WTC11 (cell line): ENCODE data around the gene THSD7B. TPM values are rescaled to one million over a fixed set of nuclear protein-coding genes. Genes with fewer than 3 reads are reported as not detected.
"Not testable (repeated sequence)": the region's sequence is repeated elsewhere in the genome, so short reads cannot be mapped to it uniquely, and the experiment has no call there.

Experiments used
- ATAC-seq: fragments of 200-7000 bp; cut with Tn5 transposase; 2 replicates; pipeline ENCODE4 v1.10.0; 2021; ENCODE audit warnings: mild to moderate bottlenecking, moderate library complexity
- CTCF ChIA-PET: fragments of 300-600 bp; sonication (Branson Sonifier 250); formaldehyde crosslinking; loops from one replicate; lab custom pipeline; 2021; ENCODE audit warnings: antibody characterized with exemption; lab: Charles Lee
- POLR2A ChIA-PET: fragments of 350-600 bp; sonication (Branson Sonifier 250); formaldehyde crosslinking; loops from one replicate; lab custom pipeline; 2021; ENCODE audit warnings: antibody characterized with exemption; lab: Charles Lee
- DNase-seq: peaks from one replicate; pipeline ENCODE4 v3.0.0; 2021; ENCODE audit warnings: low spot score
- H3K27ac Mint-ChIP-seq: 2 replicates; pipeline ENCODE4 v1.8.0; 2021; ENCODE audit warnings: mixed read lengths
- H3K27me3 Mint-ChIP-seq: 2 replicates; pipeline ENCODE4 v1.8.0; 2021; ENCODE audit warnings: low read depth, mild to moderate bottlenecking, moderate library complexity, mixed read lengths
- H3K36me3 Mint-ChIP-seq: 2 replicates; pipeline ENCODE4 v1.8.0; 2021; ENCODE audit warnings: mixed read lengths
- H3K4me1 Mint-ChIP-seq: 2 replicates; pipeline ENCODE4 v1.8.0; 2022; ENCODE audit warnings: mixed read lengths
- H3K4me3 Mint-ChIP-seq: 2 replicates; pipeline ENCODE4 v1.8.0; 2021; ENCODE audit warnings: mild to moderate bottlenecking, moderate library complexity, mixed read lengths
- H3K9me3 Mint-ChIP-seq: 2 replicates; pipeline ENCODE4 v1.8.0; 2021; ENCODE audit warnings: mixed read lengths
- ELF4 ChIP-seq: sonication (generic); formaldehyde crosslinking; IDR thresholded peaks from 2 replicates; pipeline ENCODE4 v1.8.1; 2022; ENCODE audit warnings: low read depth, mild to moderate bottlenecking, moderate library complexity, missing genetic modification reagents
- GRHL2 ChIP-seq: fragments of 250-450 bp; sonication (Bioruptor Pico); IDR thresholded peaks from 2 replicates; pipeline ENCODE4 v1.8.0; 2022; ENCODE audit warnings: mild to moderate bottlenecking, moderate library complexity; ENCODE audit not compliant: insufficient replicate concordance, severe bottlenecking
- GTF2I ChIP-seq: fragments of 250-450 bp; sonication (Bioruptor Pico); conservative IDR thresholded peaks from 2 replicates; pipeline ENCODE4 v1.4.0; 2021; ENCODE audit warnings: mild to moderate bottlenecking
- OVOL2 ChIP-seq: fragments of 250-450 bp; sonication (Bioruptor Pico); IDR thresholded peaks from 2 replicates; pipeline ENCODE4 v1.9.0; 2021; ENCODE audit warnings: mild to moderate bottlenecking, borderline replicate concordance
- PRRX2 ChIP-seq: fragments of 250-450 bp; sonication (Bioruptor Pico); IDR thresholded peaks from 2 replicates; pipeline ENCODE4 v1.8.0; 2021; ENCODE audit warnings: mild to moderate bottlenecking
- SOX15 ChIP-seq: fragments of 250-450 bp; sonication (Bioruptor Pico); IDR thresholded peaks from 2 replicates; pipeline ENCODE4 v1.9.0; 2021; ENCODE audit warnings: mild to moderate bottlenecking
- ZBTB21 ChIP-seq: sonication (generic); formaldehyde crosslinking; IDR thresholded peaks from 2 replicates; pipeline ENCODE4 v1.8.1; 2023; ENCODE audit warnings: mild to moderate bottlenecking, missing genetic modification reagents, borderline replicate concordance
- ZNF121 ChIP-seq: sonication (generic); formaldehyde crosslinking; IDR thresholded peaks from 2 replicates; pipeline ENCODE4 v1.8.0; 2023; ENCODE audit warnings: missing genetic modification reagents
- ZNF396 ChIP-seq: fragments of 250-450 bp; sonication (Bioruptor Pico); IDR thresholded peaks from 2 replicates; pipeline ENCODE4 v1.8.0; 2021; ENCODE audit warnings: mild to moderate bottlenecking, moderate library complexity, borderline replicate concordance
- ZNF416 ChIP-seq: fragments of 250-450 bp; sonication (Bioruptor Pico); IDR thresholded peaks from 2 replicates; pipeline ENCODE4 v1.9.0; 2021; ENCODE audit warnings: mild to moderate bottlenecking, inconsistent platforms
- total RNA-seq: library from RNA; stranded (reverse); gene quantifications from 3 replicates; pipeline ENCODE4 v1.2.3, GENCODE V29; 2021
- TF ChIP-seq, protein P1 (sequence below): fragments of 250-450 bp; sonication (Bioruptor Pico); conservative IDR thresholded peaks from 2 replicates; pipeline ENCODE4 v1.9.0; 2021; ENCODE audit warnings: mild to moderate bottlenecking
- TF ChIP-seq, protein P2 (sequence below): sonication (generic); formaldehyde crosslinking; IDR thresholded peaks from 2 replicates; pipeline ENCODE4 v1.8.1; 2023; ENCODE audit warnings: mild to moderate bottlenecking, moderate library complexity, missing genetic modification reagents
- TF ChIP-seq, protein P3 (sequence below): sonication (generic); formaldehyde crosslinking; IDR thresholded peaks from 2 replicates; pipeline ENCODE4 v1.8.1; 2022; ENCODE audit warnings: mild to moderate bottlenecking, missing genetic modification reagents, moderate library complexity, borderline replicate concordance
- TF ChIP-seq, protein P4 (sequence below): sonication (generic); formaldehyde crosslinking; IDR thresholded peaks from 2 replicates; pipeline ENCODE4 v1.8.1; 2022; ENCODE audit warnings: mild to moderate bottlenecking, moderate library complexity, missing genetic modification reagents
- TF ChIP-seq, protein P5 (sequence below): fragments of 250-450 bp; sonication (Bioruptor Pico); IDR thresholded peaks from 2 replicates; pipeline ENCODE4 v2.1.2; 2022; ENCODE audit warnings: mild to moderate bottlenecking, moderate library complexity
- TF ChIP-seq, protein P6 (sequence below): fragments of 250-450 bp; sonication (Bioruptor Pico); IDR thresholded peaks from 2 replicates; pipeline ENCODE4 v1.9.0; 2021; ENCODE audit warnings: moderate library complexity, mild to moderate bottlenecking, inconsistent platforms, borderline replicate concordance
- TF ChIP-seq, protein P7 (sequence below): fragments of 250-450 bp; sonication (Bioruptor Pico); IDR thresholded peaks from 2 replicates; pipeline ENCODE4 v1.8.0; 2021; ENCODE audit warnings: mild to moderate bottlenecking
- TF ChIP-seq, protein P8 (sequence below): sonication (generic); formaldehyde crosslinking; conservative IDR thresholded peaks from 2 replicates; pipeline ENCODE4 v1.8.1; 2022; ENCODE audit warnings: mild to moderate bottlenecking, missing genetic modification reagents
- TF ChIP-seq, protein P9 (sequence below): sonication (generic); formaldehyde crosslinking; IDR thresholded peaks from 2 replicates; pipeline ENCODE4 v1.8.1; 2022; ENCODE audit warnings: missing genetic modification reagents, borderline replicate concordance

Gene THSD7B
- total RNA-seq, 1 experiment from 2014 or later, result 2.9 TPM

DNA sequence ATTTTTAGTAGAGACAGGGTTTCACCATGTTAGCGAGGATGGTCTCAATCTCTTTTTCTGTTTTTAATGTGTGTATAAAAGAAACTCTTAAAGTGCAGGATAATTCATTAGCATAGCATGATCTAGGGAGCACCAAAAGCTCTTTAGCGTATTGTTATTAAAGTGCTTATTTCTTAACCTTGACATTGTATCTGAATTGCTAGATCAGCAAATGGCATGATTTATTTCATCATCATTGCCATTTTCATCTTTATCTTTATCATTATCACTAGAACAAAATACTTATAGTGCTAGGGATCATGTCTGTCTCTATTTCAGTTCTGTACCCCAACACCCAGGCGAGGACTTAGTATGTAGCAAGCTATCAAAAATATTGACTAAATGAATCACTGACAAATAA, 805.1 kb downstream of the THSD7B start (continued):
- no peak for TF ChIP-seq ZNF121
- no peak for TF ChIP-seq GRHL2 (CRISPR knock-in tag)

DNA sequence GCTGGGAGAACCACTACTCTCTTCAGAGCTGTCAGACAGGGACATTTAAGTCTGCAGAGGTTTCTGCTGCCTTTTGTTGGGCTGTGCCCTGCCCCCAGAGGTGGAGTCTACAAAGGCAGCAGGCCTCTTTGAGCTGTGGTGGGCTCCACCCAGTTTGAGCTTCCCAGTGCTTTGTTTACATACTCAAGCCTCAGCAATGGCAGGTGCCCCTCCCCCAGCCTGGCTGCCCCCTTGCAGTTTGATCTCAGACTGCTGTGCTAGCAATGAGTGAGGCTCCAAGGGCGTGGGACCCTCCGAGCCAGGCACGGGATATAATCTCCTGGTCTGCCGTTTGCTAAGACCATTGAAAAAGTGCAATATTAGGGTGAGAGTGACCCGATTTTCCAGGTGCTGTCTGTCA, 822.5 kb downstream of the THSD7B start:
- H3K27ac Mint-ChIP-seq, POLR2A ChIA-PET, ATAC-seq, H3K4me1 Mint-ChIP-seq, H3K4me3 Mint-ChIP-seq, H3K27me3 Mint-ChIP-seq, CTCF ChIA-PET: not testable (repeated sequence)
- H3K9me3 Mint-ChIP-seq, result peaks cover 46% of the 10 kb centered on the region
- DNase-seq, result peak; percentile 15
- peaks cover 21% of the 10 kb centered on the region for H3K36me3 Mint-ChIP-seq

DNA sequence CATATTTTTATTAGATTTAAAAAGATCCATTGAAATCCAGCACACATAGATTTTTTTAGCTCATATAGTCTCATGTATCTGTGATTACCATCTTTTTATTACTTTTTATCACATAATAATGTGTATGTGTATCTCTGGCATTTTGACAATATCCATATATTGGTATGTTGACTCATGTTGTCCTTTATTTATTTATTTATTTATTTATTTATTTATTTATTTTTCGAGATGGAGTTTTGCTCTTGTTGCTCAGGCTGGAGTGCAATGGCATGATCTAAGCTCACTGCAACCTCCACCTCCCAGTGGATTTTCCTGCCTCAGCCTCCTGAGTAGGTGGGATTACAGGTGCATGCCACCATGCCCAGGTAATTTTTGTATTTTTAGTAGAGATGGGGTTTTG, 823.2 kb downstream of the THSD7B start:
- H3K27ac Mint-ChIP-seq, ATAC-seq, H3K4me3 Mint-ChIP-seq, POLR2A ChIA-PET, DNase-seq, H3K27me3 Mint-ChIP-seq, H3K4me1 Mint-ChIP-seq, CTCF ChIA-PET: not testable (repeated sequence)
- peaks cover 44% of the 10 kb centered on the region for H3K9me3 Mint-ChIP-seq
- H3K36me3 Mint-ChIP-seq, result peaks cover 20% of the 10 kb centered on the region

DNA sequence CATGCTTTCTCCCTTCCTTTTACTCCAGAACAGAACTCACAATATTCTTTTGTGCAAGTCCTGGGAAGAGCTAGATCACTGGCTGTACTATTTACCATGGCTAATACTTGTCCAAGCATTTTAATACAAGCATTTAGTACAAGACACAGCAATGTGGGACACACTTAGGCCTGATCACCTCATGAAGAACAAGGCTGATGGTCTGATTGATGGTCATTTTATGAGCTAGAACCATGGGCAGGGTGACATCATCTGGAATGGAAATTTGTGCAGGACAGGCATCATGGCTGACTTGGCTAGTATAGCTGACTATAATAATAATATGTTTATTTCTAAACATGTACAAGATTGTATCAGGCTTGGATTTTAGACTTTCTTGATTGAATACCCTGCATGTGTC, 824.8 kb downstream of the THSD7B start:
- no peak overlapping the region for H3K4me3 Mint-ChIP-seq
- CTCF ChIA-PET, result no interaction called here
- H3K27me3 Mint-ChIP-seq, result no peaks in the 10 kb centered on the region
- TF ChIP-seq, protein P1, sequence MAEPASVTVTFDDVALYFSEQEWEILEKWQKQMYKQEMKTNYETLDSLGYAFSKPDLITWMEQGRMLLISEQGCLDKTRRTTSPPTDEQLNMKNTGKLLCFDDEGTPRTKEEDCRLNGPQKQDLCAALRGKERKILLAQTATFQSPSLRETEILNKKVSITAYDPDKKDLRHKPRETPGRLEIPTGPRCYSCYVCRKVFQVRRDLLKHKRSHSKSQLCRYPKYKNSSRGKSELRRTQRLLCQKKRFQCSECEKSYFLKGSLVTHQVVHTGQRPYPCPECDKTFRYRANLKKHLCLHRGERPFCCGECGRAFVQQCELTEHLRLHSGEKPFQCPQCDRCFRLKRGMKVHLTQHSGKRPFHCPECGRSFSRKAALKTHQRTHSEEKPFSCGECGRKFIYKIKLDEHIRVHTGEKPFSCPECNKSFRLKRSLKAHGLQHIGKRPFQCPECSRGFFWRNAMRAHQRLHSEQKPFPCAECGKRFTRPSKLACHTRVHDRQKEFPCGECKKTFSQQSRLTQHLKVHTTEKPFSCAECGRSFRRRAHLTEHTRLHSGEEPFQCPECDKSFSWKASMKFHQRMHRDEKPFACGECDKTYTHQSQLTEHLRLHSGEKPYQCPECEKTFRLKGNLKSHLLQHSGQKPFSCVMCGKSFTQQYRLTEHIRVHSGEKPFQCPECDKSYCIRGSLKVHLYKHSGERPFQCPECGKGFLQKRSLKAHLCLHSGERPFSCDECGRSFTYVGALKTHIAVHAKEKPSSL (CRISPR knock-in tag), result no peak
- TF ChIP-seq, protein P2, sequence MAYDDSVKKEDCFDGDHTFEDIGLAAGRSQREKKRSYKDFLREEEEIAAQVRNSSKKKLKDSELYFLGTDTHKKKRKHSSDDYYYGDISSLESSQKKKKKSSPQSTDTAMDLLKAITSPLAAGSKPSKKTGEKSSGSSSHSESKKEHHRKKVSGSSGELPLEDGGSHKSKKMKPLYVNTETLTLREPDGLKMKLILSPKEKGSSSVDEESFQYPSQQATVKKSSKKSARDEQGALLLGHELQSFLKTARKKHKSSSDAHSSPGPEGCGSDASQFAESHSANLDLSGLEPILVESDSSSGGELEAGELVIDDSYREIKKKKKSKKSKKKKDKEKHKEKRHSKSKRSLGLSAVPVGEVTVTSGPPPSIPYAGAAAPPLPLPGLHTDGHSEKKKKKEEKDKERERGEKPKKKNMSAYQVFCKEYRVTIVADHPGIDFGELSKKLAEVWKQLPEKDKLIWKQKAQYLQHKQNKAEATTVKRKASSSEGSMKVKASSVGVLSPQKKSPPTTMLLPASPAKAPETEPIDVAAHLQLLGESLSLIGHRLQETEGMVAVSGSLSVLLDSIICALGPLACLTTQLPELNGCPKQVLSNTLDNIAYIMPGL (CRISPR knock-in tag), result no peak
- TF ChIP-seq SOX15, result no peak
- TF ChIP-seq OVOL2 (CRISPR knock-in tag), result no peak
- TF ChIP-seq, protein P3, sequence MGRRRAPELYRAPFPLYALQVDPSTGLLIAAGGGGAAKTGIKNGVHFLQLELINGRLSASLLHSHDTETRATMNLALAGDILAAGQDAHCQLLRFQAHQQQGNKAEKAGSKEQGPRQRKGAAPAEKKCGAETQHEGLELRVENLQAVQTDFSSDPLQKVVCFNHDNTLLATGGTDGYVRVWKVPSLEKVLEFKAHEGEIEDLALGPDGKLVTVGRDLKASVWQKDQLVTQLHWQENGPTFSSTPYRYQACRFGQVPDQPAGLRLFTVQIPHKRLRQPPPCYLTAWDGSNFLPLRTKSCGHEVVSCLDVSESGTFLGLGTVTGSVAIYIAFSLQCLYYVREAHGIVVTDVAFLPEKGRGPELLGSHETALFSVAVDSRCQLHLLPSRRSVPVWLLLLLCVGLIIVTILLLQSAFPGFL (CRISPR knock-in tag), result no peak
- TF ChIP-seq ELF4 (CRISPR knock-in tag), result no peak
- no peak for TF ChIP-seq PRRX2 (CRISPR knock-in tag)
- TF ChIP-seq, protein P4, sequence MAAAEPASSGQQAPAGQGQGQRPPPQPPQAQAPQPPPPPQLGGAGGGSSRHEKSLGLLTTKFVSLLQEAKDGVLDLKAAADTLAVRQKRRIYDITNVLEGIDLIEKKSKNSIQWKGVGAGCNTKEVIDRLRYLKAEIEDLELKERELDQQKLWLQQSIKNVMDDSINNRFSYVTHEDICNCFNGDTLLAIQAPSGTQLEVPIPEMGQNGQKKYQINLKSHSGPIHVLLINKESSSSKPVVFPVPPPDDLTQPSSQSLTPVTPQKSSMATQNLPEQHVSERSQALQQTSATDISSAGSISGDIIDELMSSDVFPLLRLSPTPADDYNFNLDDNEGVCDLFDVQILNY, result no peak
- TF ChIP-seq, protein P5, sequence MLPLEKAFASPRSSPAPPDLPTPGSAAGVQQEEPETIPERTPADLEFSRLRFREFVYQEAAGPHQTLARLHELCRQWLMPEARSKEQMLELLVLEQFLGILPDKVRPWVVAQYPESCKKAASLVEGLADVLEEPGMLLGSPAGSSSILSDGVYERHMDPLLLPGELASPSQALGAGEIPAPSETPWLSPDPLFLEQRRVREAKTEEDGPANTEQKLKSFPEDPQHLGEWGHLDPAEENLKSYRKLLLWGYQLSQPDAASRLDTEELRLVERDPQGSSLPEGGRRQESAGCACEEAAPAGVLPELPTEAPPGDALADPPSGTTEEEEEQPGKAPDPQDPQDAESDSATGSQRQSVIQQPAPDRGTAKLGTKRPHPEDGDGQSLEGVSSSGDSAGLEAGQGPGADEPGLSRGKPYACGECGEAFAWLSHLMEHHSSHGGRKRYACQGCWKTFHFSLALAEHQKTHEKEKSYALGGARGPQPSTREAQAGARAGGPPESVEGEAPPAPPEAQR (CRISPR knock-in tag), result no peak
- TF ChIP-seq ZNF416, result no peak
- TF ChIP-seq GTF2I (CRISPR knock-in tag), result no peak
- TF ChIP-seq, protein P6, sequence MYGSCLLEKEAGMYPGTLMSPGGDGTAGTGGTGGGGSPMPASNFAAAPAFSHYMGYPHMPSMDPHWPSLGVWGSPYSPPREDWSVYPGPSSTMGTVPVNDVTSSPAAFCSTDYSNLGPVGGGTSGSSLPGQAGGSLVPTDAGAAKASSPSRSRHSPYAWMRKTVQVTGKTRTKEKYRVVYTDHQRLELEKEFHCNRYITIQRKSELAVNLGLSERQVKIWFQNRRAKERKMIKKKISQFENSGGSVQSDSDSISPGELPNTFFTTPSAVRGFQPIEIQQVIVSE, result no peak
- no peak for TF ChIP-seq ZNF396
- TF ChIP-seq, protein P7, sequence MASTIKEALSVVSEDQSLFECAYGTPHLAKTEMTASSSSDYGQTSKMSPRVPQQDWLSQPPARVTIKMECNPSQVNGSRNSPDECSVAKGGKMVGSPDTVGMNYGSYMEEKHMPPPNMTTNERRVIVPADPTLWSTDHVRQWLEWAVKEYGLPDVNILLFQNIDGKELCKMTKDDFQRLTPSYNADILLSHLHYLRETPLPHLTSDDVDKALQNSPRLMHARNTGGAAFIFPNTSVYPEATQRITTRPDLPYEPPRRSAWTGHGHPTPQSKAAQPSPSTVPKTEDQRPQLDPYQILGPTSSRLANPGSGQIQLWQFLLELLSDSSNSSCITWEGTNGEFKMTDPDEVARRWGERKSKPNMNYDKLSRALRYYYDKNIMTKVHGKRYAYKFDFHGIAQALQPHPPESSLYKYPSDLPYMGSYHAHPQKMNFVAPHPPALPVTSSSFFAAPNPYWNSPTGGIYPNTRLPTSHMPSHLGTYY (CRISPR knock-in tag), result no peak
- TF ChIP-seq, protein P8, sequence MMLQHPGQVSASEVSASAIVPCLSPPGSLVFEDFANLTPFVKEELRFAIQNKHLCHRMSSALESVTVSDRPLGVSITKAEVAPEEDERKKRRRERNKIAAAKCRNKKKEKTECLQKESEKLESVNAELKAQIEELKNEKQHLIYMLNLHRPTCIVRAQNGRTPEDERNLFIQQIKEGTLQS (CRISPR knock-in tag), result no peak
- no peak for TF ChIP-seq ZBTB21 (CRISPR knock-in tag)
- TF ChIP-seq, protein P9, sequence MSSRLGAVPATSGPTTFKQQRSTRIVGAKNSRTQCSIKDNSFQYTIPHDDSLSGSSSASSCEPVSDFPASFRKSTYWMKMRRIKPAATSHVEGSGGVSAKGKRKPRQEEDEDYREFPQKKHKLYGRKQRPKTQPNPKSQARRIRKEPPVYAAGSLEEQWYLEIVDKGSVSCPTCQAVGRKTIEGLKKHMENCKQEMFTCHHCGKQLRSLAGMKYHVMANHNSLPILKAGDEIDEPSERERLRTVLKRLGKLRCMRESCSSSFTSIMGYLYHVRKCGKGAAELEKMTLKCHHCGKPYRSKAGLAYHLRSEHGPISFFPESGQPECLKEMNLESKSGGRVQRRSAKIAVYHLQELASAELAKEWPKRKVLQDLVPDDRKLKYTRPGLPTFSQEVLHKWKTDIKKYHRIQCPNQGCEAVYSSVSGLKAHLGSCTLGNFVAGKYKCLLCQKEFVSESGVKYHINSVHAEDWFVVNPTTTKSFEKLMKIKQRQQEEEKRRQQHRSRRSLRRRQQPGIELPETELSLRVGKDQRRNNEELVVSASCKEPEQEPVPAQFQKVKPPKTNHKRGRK (CRISPR knock-in tag), result no peak
- H3K27ac Mint-ChIP-seq, result no peak overlapping the region
- peaks cover 30% of the 10 kb centered on the region for H3K9me3 Mint-ChIP-seq
- H3K36me3 Mint-ChIP-seq, result peaks cover 17% of the 10 kb centered on the region
- ATAC-seq, result no peak
- no peaks in the 10 kb centered on the region for H3K4me1 Mint-ChIP-seq
- POLR2A ChIA-PET, result no interaction called here
- DNase-seq, result no peak
